Measurements from ENCODE around the gene ECPAS. TPM values are rescaled to one million over a fixed set of nuclear protein-coding genes. Genes with fewer than 3 reads are reported as not detected.

The ECPAS gene
- total RNA-seq, 2 experiments from 2014 or later: 41.0 to 63.2 TPM

DNA sequence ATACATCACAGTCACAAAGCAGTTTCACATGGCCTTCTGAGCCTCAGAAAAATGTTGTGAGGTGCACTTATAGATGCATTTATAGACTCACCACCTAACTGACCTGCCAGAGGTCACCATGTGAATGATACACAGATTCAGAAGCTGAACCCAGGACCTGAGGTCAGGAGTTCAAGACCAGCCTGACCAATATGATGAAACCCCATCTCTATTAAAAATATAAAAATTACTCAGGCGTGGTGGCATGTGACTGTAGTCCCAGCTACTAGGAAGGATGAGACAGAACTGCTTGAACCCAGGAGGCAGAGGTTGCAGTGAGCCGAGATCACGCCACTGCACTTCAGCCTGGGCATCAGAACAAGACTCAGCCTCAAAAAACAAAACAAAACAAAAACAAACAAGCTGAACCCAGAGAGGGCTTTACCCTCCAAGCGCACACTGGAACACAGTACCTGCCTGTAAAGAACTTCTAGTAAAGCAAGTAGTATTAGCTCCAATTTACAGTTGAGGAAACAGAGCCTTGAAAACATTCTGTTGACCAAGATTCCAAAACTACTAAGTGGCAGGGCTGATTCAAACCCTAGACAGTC lies 16.3 kb downstream of the ECPAS start:
- no peak for TF ChIP-seq EZH2phosphoT487 (IDR thresholded peaks at IDR 0.05; ENCODE audit: borderline replicate concordance, low read depth, low read length)
- TF ChIP-seq, protein P1, sequence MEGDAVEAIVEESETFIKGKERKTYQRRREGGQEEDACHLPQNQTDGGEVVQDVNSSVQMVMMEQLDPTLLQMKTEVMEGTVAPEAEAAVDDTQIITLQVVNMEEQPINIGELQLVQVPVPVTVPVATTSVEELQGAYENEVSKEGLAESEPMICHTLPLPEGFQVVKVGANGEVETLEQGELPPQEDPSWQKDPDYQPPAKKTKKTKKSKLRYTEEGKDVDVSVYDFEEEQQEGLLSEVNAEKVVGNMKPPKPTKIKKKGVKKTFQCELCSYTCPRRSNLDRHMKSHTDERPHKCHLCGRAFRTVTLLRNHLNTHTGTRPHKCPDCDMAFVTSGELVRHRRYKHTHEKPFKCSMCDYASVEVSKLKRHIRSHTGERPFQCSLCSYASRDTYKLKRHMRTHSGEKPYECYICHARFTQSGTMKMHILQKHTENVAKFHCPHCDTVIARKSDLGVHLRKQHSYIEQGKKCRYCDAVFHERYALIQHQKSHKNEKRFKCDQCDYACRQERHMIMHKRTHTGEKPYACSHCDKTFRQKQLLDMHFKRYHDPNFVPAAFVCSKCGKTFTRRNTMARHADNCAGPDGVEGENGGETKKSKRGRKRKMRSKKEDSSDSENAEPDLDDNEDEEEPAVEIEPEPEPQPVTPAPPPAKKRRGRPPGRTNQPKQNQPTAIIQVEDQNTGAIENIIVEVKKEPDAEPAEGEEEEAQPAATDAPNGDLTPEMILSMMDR (conservative IDR thresholded peaks at IDR 0.05; ENCODE audit: low read length): no peak
- Histone ChIP-seq H3K79me2 (ENCODE audit: insufficient read depth, low read depth, low read length) (peaks cover 76% of the 10 kb centered on the region), H3K9me2 (ENCODE audit: insufficient read depth, low read length) (no peaks in the 10 kb centered on the region), H3K9me3 (ENCODE audit: low read length) (peaks cover 3% of the 10 kb centered on the region; the same call in 1 of the 2 replicates), H3K27ac (ENCODE audit: low read depth, low read length, poor library complexity, severe bottlenecking) (no peak overlapping the region), H4K20me1 (ENCODE audit: insufficient read depth, low read length) (no peaks in the 10 kb centered on the region), H3K4me3 (ENCODE audit: low read depth, low read length, poor library complexity, severe bottlenecking) (no peak overlapping the region), H3K36me3 (ENCODE audit: insufficient read depth, low read length) (peaks cover 12% of the 10 kb centered on the region), H3K4me2 (ENCODE audit: low read length) (no peak overlapping the region), H3K4me1 (ENCODE audit: insufficient read depth, low read length, poor library complexity, severe bottlenecking) (no peaks in the 10 kb centered on the region), H2AFZ (ENCODE audit: low read length) (no peak overlapping the region)
- intact Hi-C loops (cut with micrococcal nuclease; ENCODE audit: unreplicated experiment): no loop called here
- no peak for DNase-seq (ENCODE audit: low spot score)
- ChIA-PET POLR2A (interaction anchor here (0.8 kb wide), 1 partner anchor 157 kb away, joined by 3 read pairs; no protein-coding TSS in a partner anchor), CTCF (ENCODE audit: unreplicated experiment) (interaction anchor here (0.6 kb wide), 1 partner anchor 15 kb away, joined by 4 read pairs; no protein-coding TSS in a partner anchor)
- BruUV-seq (replicated peaks): no TSS peak

DNA sequence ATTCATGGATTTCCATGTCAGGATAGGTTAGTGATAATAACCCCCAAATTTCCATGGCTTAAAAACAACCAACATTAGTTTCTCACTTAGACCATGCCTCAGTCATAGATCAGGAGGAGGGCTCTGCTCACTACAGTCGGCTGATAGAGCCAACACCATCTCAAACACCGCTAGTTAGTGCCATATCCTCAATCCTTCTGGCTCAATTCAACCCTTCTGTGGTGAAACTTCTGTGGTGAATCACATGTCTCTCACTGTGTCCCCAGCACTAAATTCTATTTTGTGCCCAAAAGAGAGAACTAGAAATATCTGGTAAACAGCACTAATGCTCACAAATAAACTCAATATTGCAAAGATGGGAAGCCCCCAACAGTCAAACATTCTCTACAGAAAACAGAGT lies 21.1 kb downstream of the ECPAS start:
- H3K79me2 ChIP-seq (ENCODE audit: insufficient read depth, low read depth, low read length): peaks cover 83% of the 10 kb centered on the region
- H3K4me1 ChIP-seq (ENCODE audit: insufficient read depth, low read length, poor library complexity, severe bottlenecking): no peaks in the 10 kb centered on the region
- H3K27ac ChIP-seq (ENCODE audit: low read depth, low read length, poor library complexity, severe bottlenecking): no peak overlapping the region
- BruUV-seq (replicated peaks): no TSS peak
- DNase-seq (ENCODE audit: low spot score): no peak
- H3K9me2 ChIP-seq (ENCODE audit: insufficient read depth, low read length): no peaks in the 10 kb centered on the region
- no peak overlapping the region for H3K4me2 ChIP-seq (ENCODE audit: low read length)
- intact Hi-C loops (cut with micrococcal nuclease; ENCODE audit: unreplicated experiment): no loop called here
- H3K9me3 ChIP-seq (ENCODE audit: low read length): peaks cover 20% of the 10 kb centered on the region; the same call in 1 of the 2 replicates
- H3K4me3 ChIP-seq (ENCODE audit: low read depth, low read length, poor library complexity, severe bottlenecking): no peak overlapping the region
- no peaks in the 10 kb centered on the region for H4K20me1 ChIP-seq (ENCODE audit: insufficient read depth, low read length)
- POLR2A ChIA-PET: interaction anchor here (0.5 to 0.7 kb wide), 2 partner anchors 23 to 1298 kb away, joined by 3 read pairs; no protein-coding TSS in a partner anchor
- no peak for TF ChIP-seq EZH2phosphoT487 (IDR thresholded peaks at IDR 0.05; ENCODE audit: borderline replicate concordance, low read depth, low read length)
- TF ChIP-seq, protein P1 (conservative IDR thresholded peaks at IDR 0.05; ENCODE audit: low read length): no peak
- H3K36me3 ChIP-seq (ENCODE audit: insufficient read depth, low read length): peaks cover 23% of the 10 kb centered on the region
- no peak overlapping the region for H2AFZ ChIP-seq (ENCODE audit: low read length)
- CTCF ChIA-PET (ENCODE audit: unreplicated experiment): no interaction called here

Data from OCI-LY7 (cell line).